SU-DHL-6 (cell line): Measurements from ENCODE around the gene PIAS2.

Experiments used
- H2AFZ ChIP-seq: fragments of 200-600 bp; sonication (generic); 2 replicates; pipeline ENCODE4 v1.6.1; 2014; ENCODE audit warnings: low read depth, mild to moderate bottlenecking, moderate library complexity, mixed read lengths, antibody characterized with exemption, low read length; ENCODE audit not compliant: severe bottlenecking
- H3F3A ChIP-seq: fragments of 200-600 bp; shearing (Covaris generic); 2 replicates; pipeline ENCODE4 v1.6.0; 2016; ENCODE audit warnings: antibody characterized with exemption, mild to moderate bottlenecking; ENCODE audit not compliant: insufficient read depth
- H3K27ac ChIP-seq: fragments of 200-600 bp; sonication (generic); 2 replicates; pipeline ENCODE4 v1.5.1; 2016; ENCODE audit warnings: low read depth, mild to moderate bottlenecking, low read length, moderate library complexity, mixed read lengths
- H3K27me3 ChIP-seq: fragments of 200-600 bp; sonication (generic), shearing (Covaris generic); 2 replicates; pipeline ENCODE4 v1.6.0; 2014; ENCODE audit warnings: mild to moderate bottlenecking, low read length
- H3K36me3 ChIP-seq: fragments of 200-600 bp; sonication (generic); 2 replicates; pipeline ENCODE4 v1.6.1; 2014; ENCODE audit warnings: mild to moderate bottlenecking, low read length, mixed read lengths
- H3K4me2 ChIP-seq: fragments of 300-600, 200-600 bp; shearing (Covaris generic), sonication (generic); 2 replicates; pipeline ENCODE4 v1.6.0; 2014; ENCODE audit warnings: low read length, low read depth, mild to moderate bottlenecking; ENCODE audit not compliant: poor library complexity, severe bottlenecking
- H3K4me3 ChIP-seq: fragments of 200-600 bp; sonication (generic); 2 replicates; pipeline ENCODE4 v1.5.1; 2014; ENCODE audit warnings: antibody characterized with exemption, low read length, mild to moderate bottlenecking, mixed read lengths; ENCODE audit not compliant: insufficient read depth, poor library complexity, severe bottlenecking
- H3K79me2 ChIP-seq: fragments of 200-600 bp; sonication (generic); 2 replicates; pipeline ENCODE4 v1.6.1; 2014; ENCODE audit warnings: mild to moderate bottlenecking, low read length, moderate library complexity; ENCODE audit not compliant: insufficient read depth
- H3K9ac ChIP-seq: fragments of 200-600 bp; sonication (generic); 2 replicates; pipeline ENCODE4 v1.7.0; 2014; ENCODE audit warnings: mild to moderate bottlenecking, low read length
- H3K9me2 ChIP-seq: fragments of 200-600 bp; sonication (generic); replicated peaks from 2 replicates; pipeline ENCODE4 v1.6.1; 2014; ENCODE audit warnings: low read length; ENCODE audit not compliant: insufficient read depth
- H3K9me3 ChIP-seq: fragments of 200-600 bp; sonication (generic); 2 replicates; pipeline ENCODE4 v1.6.1; 2014; ENCODE audit warnings: low read length, mixed read lengths; ENCODE audit not compliant: insufficient read depth
- H4K20me1 ChIP-seq: fragments of 200-600 bp; sonication (generic); 2 replicates; pipeline ENCODE4 v1.6.1; 2014; ENCODE audit warnings: low read depth, mild to moderate bottlenecking, antibody characterized with exemption, low read length, moderate library complexity, mixed read lengths
- CTCF ChIP-seq: fragments of 200-600 bp; sonication (generic); IDR thresholded peaks from one replicate; pipeline ENCODE4 v1.5.1; 2017; ENCODE audit warnings: antibody characterized with exemption, mild to moderate bottlenecking, low read length, moderate library complexity; ENCODE audit not compliant: insufficient read depth, poor library complexity, severe bottlenecking
- EZH2phosphoT487 ChIP-seq: fragments of 200-600 bp; sonication (generic), shearing (Covaris generic); conservative IDR thresholded peaks from 2 replicates; pipeline ENCODE4 v1.6.1; 2018; ENCODE audit warnings: mild to moderate bottlenecking, antibody characterized with exemption, low read length, moderate library complexity, mixed read lengths

The PIAS2 gene

GRCh38 chr18:46755315-46756024, 161.8 kb downstream of the PIAS2 start:
- TF ChIP-seq EZH2phosphoT487 (no peak), CTCF (no peak)
- H3K27me3 ChIP-seq = no peaks in the 10 kb centered on the region
- no peaks in the 10 kb centered on the region for H3K9me3 ChIP-seq
- no peak overlapping the region for H3K4me3 ChIP-seq
- H3K9me2 ChIP-seq = no peaks in the 10 kb centered on the region
- H3F3A ChIP-seq = no peaks in the 10 kb centered on the region
- no peaks in the 10 kb centered on the region for H4K20me1 ChIP-seq
- no peak overlapping the region for H2AFZ ChIP-seq
- H3K4me2 ChIP-seq = no peak overlapping the region
- H3K27ac ChIP-seq = no peak overlapping the region
- no peak overlapping the region for H3K9ac ChIP-seq
- H3K36me3 ChIP-seq = no peaks in the 10 kb centered on the region
- H3K79me2 ChIP-seq = no peaks in the 10 kb centered on the region

GRCh38 chr18:46754661-46755292, 162.5 kb downstream of the PIAS2 start:
- Histone ChIP-seq H3K27me3 (no peaks in the 10 kb centered on the region), H3K4me3 (no peak overlapping the region), H3F3A (no peaks in the 10 kb centered on the region), H3K4me2 (no peak overlapping the region), H2AFZ (no peak overlapping the region), H3K9me2 (no peaks in the 10 kb centered on the region), H4K20me1 (no peaks in the 10 kb centered on the region), H3K9ac (no peak overlapping the region), H3K27ac (no peak overlapping the region), H3K9me3 (no peaks in the 10 kb centered on the region), H3K79me2 (no peaks in the 10 kb centered on the region), H3K36me3 (no peaks in the 10 kb centered on the region)
- no peak for TF ChIP-seq CTCF

- no peaks in the 10 kb centered on the region for H4K20me1 ChIP-seq
- H3K79me2 ChIP-seq = no peaks in the 10 kb centered on the region
- no peak overlapping the region for H3K4me3 ChIP-seq
- H3K27me3 ChIP-seq = no peaks in the 10 kb centered on the region
- H3K36me3 ChIP-seq = no peaks in the 10 kb centered on the region
- H3K9me2 ChIP-seq = no peaks in the 10 kb centered on the region
- H3F3A ChIP-seq = no peaks in the 10 kb centered on the region
- no peak overlapping the region for H2AFZ ChIP-seq
- H3K9me3 ChIP-seq = no peaks in the 10 kb centered on the region
- H3K9ac ChIP-seq = no peak overlapping the region
- no peak overlapping the region for H3K27ac ChIP-seq
- no peak overlapping the region for H3K4me2 ChIP-seq
- TF ChIP-seq EZH2phosphoT487 (no peak), CTCF (no peak)
Observed at GRCh38 chr18:46754188-46754587, 163.1 kb downstream of the PIAS2 start.
